HG03354 (cell line): Measurements from ENCODE around the gene WASHC4.

Source experiments
- ATAC-seq: cut with Tn5 transposase; IDR thresholded peaks from one replicate; pipeline ENCODE4 v1.9.1; 2021; ENCODE audit warnings: mild to moderate bottlenecking; ENCODE audit not compliant: unreplicated experiment, poor library complexity, severe bottlenecking

The WASHC4 gene

DNA sequence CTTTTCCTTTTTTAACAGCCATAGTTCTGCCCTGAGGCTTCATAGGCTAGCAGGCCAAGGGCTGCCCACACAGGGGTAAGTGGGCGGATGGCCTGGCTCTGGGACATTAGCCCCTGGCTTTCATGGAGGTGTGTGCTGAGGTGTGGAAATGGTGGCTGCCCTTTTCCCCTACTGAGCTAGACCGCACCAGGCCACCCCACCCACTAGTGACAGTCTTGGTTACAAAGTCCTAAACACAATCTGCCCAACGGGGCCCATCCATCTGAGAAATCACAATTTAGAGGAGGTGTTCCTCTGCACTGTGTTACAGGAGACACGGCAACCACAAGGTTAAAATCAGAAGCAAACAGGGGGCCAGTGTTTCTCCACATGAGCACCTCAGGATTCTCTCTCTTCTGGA lies 92.9 kb downstream of the WASHC4 start:
- ATAC-seq: no peak

DNA sequence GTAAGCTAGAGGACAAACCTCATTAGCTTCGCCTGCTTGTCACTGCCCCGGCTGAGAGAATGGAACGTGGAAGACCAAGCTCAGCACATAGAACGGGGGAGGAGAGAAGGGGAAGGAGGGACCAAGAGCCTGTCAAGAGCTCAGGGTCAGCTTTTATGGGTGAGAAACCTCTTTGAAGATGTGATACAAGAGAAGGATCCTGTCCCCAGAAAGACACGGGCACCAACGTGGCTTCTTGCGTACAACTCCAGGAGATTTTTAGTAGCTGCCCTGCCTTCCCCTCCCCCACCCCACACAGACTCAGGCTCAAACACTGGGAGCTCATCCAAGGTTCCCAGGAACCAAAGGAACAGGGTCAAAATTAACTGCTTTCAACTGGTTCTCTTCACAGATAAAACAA lies 93.8 kb downstream of the WASHC4 start:
- no peak for ATAC-seq

DNA sequence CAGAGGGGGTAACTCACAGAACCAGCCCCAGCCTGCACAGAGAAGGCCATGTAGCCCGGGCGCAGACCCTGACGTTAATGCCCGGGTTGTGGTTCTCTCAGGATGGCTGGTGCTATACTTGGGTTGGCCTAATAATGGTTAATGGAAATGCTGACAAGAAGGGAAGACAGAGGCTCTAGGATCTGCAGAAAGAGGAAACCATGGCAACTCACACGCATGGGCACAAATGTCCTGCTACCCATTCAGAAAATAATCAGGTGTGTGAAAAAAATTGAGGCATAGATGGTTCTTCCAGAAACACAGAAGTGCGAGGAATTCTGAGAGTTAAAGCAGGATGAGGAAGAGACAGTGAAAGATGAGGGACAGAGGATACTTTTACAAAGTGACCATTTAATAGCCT lies 94.7 kb downstream of the WASHC4 start:
- no peak for ATAC-seq

DNA sequence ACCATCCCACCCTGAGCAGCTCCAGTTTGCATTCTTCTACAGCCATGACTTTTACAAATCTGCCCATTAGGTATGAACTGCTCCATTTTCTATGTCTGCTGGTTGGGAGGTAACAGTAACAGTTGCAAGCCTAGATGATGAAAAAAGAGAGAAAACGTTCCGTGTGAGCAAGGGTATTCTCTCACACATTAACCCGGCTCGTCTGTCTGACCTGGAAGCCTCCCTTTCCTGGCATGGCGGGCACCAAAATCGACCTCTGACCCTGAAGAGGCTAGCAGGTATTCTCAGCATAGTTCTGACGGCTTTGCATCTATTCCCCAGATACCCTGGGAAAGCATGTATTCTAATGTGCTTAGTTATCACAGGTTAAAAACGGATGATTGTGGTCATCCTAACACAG lies 96.6 kb downstream of the WASHC4 start:
- no peak for ATAC-seq

DNA sequence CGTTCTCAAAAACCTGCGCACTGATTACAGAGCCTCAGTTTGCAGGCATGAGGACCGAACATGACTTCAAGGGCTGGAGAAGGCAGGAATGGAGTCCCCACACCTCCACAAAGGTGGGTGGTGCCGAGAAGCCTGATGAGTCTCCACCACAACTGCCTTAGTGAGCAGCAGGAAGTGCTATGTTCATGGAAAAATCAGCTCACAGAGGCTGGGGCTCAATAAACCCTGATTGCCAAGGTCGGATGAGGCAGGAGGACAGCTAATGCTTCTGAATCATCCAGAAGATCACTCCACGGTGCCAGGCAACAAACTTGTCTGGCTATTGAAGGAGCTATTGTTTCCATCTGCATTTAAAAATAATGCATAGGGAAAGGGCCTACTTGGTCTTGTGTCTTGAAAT lies 97.4 kb downstream of the WASHC4 start:
- no peak for ATAC-seq

DNA sequence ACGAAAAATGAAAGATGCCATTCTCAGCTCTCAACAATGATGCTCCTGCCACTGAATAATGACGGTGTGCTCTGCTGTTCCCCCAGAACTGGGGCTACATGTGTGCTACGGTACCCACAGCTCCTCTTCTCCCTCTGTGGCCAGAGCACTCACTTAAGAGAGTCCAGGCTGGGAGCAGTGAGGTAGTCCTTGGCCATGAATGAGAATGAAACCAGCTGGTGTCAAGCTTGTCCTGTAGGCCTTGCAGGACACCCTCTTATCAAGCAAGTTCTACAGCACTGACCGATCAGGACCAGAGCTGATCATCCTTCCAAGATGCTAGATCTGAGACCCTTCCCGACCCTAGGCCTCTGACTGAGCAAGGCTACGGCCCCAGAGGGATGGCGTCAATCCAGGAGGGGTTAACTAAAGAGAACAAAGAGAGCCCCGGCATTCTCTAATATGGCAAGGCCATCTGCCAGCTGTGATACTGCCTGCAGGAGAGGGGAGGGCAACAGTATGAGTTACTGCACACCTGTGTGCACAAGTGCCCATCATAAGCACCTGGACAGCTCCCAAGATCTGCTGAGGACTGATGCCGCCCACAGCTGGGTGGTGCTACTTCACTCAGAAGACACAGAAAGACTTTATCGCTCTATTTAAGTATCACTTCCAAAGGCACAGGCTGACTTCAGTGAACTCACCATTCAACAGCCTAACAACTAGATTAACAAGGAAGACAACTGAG lies 98.0 kb downstream of the WASHC4 start:
- ATAC-seq: no peak

DNA sequence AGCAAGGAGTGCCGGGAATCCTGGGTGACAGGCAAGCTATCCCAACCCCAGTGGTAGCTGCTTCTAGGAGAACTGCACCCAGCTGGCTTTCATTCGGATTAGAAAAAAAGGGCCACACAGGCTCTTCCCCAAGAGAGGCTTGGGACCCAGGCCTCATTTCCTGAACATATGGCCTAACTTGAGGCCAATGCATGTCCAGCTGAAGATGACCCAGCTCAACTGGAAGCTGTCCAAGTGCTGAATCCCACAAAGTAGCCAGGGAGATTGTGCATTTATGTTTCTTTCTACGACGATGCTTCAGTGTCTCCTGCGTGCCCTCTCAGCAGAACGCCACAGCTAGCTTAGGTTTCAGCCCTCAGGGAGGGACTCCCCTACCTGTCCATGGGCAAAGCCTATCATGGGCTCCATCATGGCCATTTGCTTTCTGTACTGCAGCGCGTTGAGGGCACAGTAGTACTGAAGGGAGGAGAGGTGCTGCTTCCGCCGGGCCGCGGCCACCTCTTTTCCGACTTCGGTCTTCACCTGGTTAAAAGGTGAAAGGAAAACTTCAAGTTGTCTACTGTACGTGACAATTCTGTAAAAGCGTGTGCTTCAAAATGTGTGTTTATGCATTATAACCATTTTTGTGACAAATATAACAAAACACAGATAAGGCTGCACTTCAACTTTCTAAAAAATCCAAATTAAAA lies 99.3 kb downstream of the WASHC4 start:
- no peak for ATAC-seq

DNA sequence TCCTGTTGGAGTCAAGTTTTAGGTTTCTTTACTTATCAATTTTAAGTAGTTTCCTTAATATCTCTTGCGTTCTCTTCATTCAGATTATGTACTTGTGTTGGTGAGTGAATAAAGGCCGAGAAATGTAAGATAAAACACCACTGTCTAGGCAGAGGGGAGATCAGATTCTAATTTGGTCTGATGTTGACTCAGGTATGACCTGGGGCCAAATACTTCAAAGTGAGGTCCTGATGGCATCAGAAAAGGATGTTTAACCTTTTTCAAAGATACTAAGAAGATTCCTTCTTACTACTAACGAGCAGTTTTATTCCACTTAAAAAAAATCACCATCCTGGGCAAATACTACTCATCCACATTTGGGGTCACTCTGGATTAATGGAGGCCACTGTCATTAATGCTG lies 101.6 kb downstream of the WASHC4 start:
- no peak for ATAC-seq

DNA sequence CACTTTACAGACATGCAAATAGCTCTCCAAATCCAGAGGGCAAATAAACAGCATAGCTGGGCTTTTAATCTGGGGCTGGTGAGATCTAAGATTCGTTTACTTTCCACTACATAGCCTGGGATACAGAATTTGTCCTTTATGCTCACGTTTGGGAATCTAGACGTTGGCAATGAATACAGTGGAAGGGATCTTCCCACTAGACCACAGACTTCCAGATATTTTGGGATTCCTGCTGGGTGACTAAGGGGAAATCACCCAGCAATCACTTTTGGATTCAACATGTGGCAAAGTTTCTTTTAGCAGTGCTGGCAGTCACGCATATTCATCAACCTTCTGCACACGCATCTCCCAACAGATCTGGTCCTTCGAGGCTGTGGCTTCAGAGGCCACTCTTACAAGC lies 104.9 kb downstream of the WASHC4 start:
- no peak for ATAC-seq

DNA sequence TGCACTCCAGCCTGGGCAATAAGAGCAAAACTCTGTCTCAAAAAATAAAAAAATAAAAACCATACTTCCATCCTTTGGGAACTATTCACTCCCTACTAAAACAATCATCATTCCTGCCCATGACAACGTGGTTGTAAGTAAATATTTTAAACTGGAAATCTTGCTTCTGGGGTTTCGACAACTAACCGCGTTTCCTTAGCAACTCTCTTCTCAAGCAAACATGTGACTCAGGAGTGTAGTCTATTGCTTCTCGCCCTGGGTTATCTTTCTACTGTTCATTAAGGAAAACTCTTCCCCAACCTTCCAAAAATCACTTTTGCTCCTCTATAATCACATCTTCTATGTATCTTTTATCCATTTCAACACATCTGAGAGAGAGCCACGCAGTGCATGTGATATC lies 106.6 kb downstream of the WASHC4 start:
- ATAC-seq: no peak

DNA sequence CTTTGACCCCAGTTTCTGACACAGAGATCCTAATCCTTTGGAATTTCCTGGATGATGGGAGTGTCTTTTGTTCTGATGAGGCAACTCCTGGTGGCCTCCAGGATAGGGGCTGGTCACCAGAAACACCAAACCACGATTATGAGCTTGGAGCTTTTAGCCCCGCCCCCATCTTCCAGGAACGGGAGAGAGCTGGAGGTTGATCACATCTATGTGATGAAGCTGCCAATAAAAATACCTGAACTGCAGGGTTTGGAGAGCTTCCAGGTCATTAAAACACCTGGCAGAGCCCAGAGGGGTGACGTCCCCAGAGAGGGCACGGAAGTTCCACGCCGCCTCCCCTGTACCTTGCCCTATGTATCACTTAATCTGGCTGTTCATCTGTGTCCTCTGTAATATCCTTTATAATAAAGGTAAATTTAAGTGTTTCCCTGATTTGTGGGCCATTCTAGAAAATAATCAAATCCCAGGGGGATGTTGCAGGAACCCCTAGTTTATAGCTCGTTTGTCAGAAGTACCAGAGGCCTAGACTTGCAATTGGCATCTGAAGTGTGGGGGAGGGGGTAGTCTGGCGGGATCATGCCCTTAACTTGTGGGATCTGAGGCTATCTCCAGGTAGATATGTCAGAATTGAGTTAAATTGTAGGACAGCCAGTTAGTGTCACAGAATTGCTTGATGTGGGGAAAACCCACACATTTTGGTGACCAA lies 107.3 kb downstream of the WASHC4 start:
- no peak for ATAC-seq

DNA sequence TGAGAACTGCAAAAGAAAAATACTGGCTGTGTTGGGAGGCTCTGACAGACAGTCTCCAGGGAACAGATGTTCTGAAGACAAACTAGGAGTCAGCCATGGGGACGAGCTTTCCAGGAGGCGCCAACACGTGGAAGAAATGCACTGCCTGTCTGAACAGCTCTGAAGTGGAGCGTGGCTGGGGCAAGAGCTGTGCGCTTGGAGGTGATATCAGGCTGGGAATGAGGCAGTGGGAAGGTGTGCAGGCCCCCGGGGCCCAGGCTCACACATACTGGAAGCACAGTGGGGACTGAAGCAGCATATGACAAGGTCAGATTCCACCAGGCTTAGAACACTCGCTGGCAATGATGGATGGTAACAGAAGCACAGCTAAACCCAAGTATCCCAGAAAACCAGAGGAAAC lies 110.9 kb downstream of the WASHC4 start:
- no peak for ATAC-seq
